RWPE1 (cell line): ENCODE measurements around the gene CEP162.

Experiments
- CTCF ChIA-PET: fragments of 350-600 bp; sonication (Branson Sonifier 250); formaldehyde crosslinking; extraction: SDS; loops from one replicate; lab custom pipeline; 2021; lab: Yijun Ruan, JAX
- POLR2A ChIA-PET: fragments of 400-600 bp; formaldehyde crosslinking; extraction: SDS; loops from one replicate; lab custom pipeline; 2020; ENCODE audit warnings: antibody characterized with exemption; ENCODE audit not compliant: low non-redundant PET; lab: Yijun Ruan, JAX
- DNase-seq: peaks from one replicate; pipeline ENCODE4 v3.0.0; 2012; ENCODE audit warnings: low spot score
- H3K27ac ChIP-seq: fragments of 450-650 bp; 2 replicates; pipeline ENCODE4 v1.5.1; 2017
- CTCF ChIP-seq: fragments of 450-650 bp; conservative IDR thresholded peaks from 2 replicates; pipeline ENCODE4 v1.5.1; 2017; ENCODE audit warnings: low read depth, mild to moderate bottlenecking

The CEP162 gene

GRCh38 chr6:84269947-84270733 is 42.7 kb upstream of the CEP162 start:
- TF ChIP-seq CTCF, result no peak
- H3K27ac ChIP-seq, result no peak overlapping the region
- POLR2A ChIA-PET, result no interaction called here
- CTCF ChIA-PET, result no interaction called here
- DNase-seq, result no peak

- ChIA-PET POLR2A (no interaction called here), CTCF (no interaction called here)
- DNase-seq, result no peak
- no peak for TF ChIP-seq CTCF
- no peak overlapping the region for H3K27ac ChIP-seq
Measured at GRCh38 chr6:84268781-84269180, 41.3 kb upstream of the CEP162 start.

- TF ChIP-seq CTCF, result no peak
- DNase-seq, result no peak
- CTCF ChIA-PET, result no interaction called here
- no peak overlapping the region for H3K27ac ChIP-seq
- POLR2A ChIA-PET, result no interaction called here
Measured at GRCh38 chr6:84263557-84263956, 36.1 kb upstream of the CEP162 start.

- TF ChIP-seq CTCF, result no peak
- no peak overlapping the region for H3K27ac ChIP-seq
- ChIA-PET CTCF (no interaction called here), POLR2A (no interaction called here)
- no peak for DNase-seq
Measured at GRCh38 chr6:84260926-84261325, 33.5 kb upstream of the CEP162 start.

- POLR2A ChIA-PET, result no interaction called here
- CTCF ChIA-PET, result no interaction called here
- TF ChIP-seq CTCF, result no peak
Measured at GRCh38 chr6:84260196-84260595, 32.8 kb upstream of the CEP162 start.

GRCh38 chr6:84258866-84259265 is 31.4 kb upstream of the CEP162 start:
- TF ChIP-seq CTCF, result no peak
- POLR2A ChIA-PET, result no interaction called here
- no peak for DNase-seq
- H3K27ac ChIP-seq, result no peak overlapping the region
- CTCF ChIA-PET, result no interaction called here

More at GRCh38 chr6:84260196-84260595, 32.8 kb upstream of the CEP162 start:
- DNase-seq, result no peak
- H3K27ac ChIP-seq, result no peak overlapping the region
